GM21447 (cell line): ENCODE measurements around the gene TENM4.
"Not testable (repeated sequence)": the region's sequence is repeated elsewhere in the genome, so short reads cannot be mapped to it uniquely, and the experiment has no call there.

Source experiments
- ATAC-seq: cut with Tn5 transposase; IDR thresholded peaks from one replicate; pipeline ENCODE4 v1.9.1; 2021; ENCODE audit not compliant: unreplicated experiment

TENM4 gene

DNA sequence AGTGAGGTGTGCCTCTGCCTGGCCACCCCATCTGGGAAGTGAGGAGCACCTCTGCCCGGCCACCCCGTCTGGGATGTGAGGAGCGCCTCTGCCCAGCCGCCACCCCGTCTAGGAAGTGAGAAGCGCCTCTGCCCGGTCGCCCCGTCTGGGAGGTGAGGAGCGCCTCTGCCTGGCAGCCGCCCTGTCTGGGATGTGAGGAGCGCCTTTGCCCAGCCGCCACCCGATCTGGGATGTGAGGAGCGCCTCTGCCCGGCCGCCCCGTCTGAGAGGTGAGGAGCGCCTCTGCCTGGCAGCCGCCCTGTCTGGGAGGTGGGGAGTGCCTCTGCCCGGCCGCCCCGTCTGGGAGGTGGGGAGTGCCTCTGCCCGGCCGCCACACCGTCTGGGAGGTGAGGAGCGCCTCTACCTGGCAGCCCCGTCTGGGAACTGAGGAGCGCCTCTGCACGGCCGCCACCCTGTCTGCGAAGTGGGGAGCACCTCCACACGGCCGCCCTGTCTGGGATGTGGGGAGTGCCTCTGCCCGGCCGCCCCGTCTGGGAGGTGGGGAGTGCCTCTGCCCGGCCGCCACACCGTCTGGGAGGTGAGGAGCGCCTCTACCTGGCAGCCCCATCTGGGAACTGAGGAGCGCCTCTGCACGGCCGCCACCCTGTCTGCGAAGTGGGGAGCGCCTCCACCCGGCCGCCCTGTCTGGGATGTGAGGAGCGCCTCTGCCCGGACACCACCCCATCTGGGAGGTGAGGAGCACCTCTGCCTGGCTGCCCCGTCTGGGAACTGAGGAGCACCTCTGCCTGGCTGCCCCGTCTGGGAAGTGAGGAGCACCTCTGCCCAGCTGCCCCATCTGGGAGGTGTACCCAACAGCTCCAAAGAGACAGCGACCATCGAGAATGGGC lies 561.5 kb downstream of the TENM4 start:
- not testable (repeated sequence) for ATAC-seq

DNA sequence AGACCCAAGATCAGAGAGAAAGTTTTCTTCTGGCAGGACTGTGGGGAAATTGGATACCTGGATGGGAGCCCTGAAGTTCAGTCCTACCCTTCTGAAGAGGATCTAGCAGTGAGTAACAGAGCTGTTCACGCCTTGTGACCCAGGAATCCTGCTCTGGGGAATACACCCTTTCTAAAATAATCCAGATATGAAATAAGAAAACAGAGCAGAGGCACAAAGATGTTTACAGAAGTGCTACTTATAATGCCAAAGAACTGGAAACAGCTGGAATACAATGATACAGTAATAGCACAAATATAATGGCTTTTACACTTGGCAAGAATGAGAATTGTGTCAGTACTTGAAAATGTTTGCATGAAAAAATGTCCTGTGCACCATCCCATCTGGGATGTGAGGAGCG lies 562.2 kb downstream of the TENM4 start:
- ATAC-seq: no peak

DNA sequence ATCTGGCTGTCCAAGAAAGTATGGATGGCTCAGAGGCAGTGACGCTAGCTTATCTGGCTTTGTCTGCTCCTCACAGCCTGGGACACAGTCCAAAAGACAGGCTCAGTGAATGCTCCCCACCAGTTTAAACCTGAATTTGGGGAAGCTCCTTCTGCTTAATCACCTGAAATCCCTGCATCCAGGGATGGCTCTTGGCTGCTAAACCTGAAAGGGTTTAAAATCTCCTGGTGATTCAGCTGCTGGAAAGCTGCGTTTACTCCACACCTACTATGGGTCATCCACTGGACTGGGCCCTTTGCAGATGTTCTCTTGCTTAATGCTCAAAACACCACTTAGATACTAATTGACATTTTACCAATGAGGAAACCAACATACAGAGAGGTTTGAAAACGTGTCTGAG lies 564.2 kb downstream of the TENM4 start:
- no peak for ATAC-seq

DNA sequence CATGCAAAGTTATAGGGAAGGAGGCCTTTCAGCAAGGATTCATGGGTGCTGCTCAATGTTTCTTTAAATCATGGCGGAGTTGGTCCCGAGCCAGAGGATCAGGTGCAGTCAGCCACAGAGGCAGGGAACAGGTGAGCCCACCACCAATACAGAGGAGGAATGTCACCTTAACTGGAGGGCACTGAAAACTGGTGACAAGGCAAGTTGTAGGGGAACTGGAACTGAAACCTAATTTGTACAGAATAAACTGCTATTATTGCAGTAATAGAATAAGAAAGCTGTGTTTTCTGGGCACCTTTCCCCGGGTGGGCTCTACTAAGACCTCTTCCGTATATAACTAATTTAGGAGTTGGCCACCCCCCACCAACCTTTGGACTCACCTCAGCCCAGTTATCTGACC lies 570.2 kb downstream of the TENM4 start:
- ATAC-seq: no peak

DNA sequence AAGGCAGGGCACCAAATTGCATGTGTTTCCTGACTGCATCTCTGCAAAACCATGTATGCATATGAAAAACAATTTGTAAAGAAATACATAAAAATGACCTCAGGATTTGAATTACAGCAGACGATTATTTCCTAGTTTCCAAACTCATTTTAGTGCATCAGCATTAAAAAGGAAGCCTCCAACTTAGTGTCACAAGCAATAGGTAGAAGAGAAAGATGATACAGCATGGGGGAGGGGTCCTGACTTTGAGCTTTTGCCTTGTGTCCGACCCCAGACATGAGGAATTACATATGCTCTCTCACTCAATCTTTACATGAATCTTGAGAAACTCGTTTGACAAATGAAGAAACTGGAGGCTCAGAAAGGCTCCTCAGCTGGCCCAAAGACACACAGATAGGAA lies 571.5 kb downstream of the TENM4 start:
- ATAC-seq: no peak

DNA sequence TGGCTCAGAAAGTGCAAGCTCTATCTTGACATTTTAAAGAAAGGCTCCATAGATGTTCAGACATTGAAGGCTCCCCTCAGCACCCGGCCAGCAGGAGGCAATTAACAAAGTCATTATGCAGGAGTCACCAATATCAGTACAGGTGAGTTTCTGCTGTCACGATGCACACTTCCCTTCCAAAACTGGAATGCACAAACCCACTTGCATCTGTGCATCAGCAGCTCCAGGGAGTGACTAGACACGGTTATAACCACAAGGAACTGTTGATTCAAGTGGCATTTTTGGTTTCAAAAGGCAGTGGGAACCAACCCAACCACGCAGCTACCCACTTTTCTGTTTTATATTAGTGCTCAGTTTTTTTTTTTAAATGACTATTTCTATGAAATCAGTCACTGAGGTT lies 572.3 kb downstream of the TENM4 start:
- ATAC-seq: no peak

DNA sequence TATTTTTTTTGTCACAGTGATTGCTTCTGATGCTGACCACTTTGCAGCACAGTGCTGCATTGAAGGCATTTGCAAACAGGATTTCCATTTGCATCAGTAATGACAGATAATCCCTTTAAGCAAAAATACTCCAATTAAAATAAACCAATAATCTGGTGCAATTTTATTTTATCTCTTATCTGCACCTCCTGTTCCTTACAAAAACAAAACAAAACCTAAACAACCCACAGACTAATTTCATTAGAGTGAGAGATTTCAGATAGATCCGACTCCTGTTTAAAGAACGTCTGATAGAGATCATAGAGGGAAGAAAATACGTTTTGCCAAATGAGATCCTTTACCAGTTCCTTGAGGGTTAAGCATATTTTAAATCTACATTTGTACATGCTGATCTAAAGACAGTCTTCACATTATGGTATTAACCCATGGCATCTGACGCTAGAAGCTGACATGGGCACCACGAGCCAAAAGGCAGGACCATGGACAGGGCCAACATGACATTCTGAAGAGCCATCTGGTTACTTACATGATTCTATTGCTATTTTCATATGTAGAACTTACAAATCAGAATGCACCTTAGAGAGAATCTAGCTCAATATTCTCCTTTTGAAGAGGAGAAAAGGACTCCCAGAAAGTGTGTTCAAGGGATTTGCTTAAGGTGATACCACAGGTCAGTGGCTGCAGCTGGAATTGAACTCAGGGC lies 580.0 kb downstream of the TENM4 start:
- ATAC-seq: no peak

DNA sequence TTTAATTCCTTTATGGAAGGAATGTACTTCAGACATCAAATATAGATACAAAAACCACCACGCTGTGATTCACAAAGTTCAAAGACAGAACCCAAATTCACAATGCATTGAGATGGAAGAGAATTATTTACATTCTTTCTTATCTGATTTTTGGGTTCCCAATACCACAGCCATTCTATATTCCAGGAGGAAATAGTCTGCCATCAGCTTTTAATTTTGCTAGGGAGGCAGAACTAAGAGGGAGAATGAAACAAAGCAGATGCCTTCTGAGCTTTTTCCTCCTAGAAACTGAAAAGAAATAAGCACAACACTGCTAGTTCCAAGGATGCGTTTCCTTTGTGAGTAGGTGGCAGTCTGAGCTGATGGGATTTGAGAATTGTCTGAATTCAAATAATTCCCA lies 583.1 kb downstream of the TENM4 start:
- ATAC-seq: no peak

DNA sequence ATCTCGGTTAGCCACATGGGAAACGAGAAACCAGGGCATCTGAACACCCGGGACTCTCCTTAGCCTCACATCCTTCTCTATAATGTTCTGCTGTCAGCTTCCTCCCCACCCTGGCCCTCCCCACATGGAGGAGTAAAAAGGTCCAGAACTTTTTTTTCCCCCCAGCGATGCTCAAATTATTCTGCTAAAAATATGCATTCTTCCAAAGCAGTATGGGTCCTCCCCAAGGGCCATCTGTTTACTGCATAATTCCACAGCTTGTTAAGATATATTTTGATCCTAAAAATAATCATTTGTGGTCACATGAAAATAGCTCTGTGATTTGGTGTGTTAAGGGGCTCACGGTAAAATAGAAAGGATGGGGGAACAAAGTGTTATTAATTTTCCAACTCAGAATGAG lies 584.6 kb downstream of the TENM4 start:
- no peak for ATAC-seq

DNA sequence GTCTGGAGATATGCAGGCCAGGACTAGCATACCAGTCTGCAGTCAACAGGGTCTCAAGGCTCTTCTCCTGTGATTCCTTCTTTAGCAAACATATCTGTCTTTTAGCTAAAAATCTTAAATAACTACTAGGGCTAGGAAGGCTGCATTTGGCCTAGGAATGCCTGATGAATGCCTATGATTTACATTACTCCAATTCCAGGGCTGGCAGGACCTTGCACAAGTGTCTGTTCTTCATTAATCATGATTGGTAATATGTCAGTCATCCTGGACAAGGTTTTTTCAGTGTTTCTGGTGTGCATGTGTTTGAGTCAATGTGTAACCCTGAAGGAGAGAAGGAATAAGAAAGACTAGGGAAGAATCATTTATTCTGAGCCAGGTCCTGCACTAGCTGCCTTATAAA lies 585.7 kb downstream of the TENM4 start:
- ATAC-seq: no peak

DNA sequence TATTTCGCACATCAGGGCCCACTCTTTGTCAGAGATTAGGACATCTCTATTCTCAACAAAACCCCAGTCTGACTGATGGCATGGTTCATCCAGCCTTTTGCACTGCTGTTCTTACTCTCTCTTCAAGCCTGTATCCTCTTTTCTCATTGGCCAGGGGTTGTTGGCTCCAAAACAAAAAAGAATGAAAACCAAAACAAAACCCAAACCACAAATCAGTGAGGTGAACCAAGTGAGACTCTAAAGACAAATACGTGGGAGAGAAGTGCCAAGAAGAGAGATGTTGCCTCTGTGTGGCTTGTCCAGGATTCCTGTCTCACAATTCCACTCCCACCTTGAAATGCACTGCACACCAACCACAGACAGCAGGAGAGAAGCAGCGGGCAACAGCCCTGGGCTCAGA lies 587.3 kb downstream of the TENM4 start:
- ATAC-seq: no peak

DNA sequence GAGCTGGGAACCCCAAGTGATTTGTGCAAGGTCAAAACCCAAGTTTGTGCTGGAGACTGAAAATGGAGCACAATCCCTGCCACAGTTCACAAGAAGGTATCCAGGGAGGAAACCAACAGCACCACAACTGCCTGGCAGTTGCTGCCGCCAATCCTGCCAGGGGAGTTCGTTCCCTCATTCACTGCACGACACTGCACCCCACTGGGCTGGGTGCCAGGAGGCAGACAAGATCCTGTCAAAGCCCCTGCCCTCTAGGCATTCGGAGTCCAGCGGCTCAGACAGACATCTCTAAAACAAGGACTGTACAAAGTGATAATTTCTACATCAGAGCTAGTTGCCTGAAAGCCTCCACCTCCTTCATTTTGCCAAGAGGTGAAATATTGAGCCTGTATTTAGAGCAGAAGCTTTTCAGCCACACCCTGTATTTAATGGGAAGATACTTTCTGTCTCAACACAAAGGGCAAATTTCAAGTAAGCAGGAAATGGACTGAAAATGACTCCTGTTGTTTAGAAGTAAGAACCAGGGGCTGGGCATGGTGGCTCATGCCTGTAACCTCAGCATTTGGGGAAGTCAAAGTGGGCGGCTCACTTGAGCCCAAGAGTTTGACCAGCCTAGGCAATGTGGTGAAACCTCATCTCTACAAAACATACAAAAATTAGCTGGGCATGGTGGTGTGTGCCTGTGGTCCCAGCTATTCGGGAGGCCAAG lies 588.8 kb downstream of the TENM4 start:
- no peak for ATAC-seq

DNA sequence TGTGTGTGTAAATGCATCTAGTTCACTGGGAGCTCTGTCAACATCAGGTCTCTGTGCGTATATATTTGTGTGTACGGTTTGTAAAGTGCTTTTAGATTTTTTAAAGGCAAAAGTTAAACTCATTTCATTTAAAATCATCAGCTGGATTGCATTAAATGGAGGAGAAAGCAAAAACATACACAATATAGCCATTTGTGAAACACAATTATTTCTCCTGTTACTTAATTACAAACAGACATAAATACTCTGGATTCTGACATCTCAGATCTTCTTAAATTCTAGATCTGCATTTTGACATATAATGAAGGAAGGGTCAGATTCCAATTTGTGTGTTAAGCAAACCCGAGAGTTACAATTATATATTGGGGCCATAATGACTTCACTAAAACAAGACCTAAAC lies 590.8 kb downstream of the TENM4 start:
- no peak for ATAC-seq

DNA sequence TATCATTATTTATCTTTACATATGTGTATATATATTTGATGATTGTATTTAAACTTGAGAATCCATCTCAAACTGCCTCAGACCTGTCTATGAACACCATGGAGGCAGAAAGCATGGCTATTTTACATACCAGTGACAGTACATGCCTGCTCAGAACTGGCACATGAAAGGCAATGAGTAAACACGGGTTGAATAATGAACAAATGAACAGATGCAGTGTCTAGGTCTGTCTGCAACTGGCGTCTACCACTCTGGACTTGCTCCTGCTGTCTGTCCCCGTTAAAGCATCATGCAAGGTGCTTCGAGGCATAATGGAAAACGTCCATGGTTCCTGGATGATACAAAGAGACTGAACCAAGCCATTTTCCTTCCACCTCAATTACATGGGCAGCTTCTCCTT lies 594.6 kb downstream of the TENM4 start:
- no peak for ATAC-seq

DNA sequence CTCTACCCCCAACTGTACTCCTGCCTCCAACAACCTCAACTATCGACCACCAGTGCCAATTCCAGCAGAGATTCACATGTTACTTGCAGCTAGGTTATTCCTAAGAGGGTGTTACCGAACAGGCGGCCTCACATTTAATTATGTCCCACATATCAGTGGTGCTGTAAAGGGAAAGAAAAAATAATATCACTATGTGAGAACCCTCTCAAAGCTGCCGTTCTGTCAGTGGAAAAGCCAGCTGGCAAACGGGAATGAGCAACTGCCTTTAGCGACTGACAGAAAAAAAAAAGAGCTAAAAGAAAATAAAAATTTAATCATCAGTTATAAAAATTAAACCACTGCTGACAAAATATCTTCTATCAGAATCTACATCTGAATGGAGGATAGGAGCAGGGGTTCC lies 595.3 kb downstream of the TENM4 start:
- no peak for ATAC-seq

DNA sequence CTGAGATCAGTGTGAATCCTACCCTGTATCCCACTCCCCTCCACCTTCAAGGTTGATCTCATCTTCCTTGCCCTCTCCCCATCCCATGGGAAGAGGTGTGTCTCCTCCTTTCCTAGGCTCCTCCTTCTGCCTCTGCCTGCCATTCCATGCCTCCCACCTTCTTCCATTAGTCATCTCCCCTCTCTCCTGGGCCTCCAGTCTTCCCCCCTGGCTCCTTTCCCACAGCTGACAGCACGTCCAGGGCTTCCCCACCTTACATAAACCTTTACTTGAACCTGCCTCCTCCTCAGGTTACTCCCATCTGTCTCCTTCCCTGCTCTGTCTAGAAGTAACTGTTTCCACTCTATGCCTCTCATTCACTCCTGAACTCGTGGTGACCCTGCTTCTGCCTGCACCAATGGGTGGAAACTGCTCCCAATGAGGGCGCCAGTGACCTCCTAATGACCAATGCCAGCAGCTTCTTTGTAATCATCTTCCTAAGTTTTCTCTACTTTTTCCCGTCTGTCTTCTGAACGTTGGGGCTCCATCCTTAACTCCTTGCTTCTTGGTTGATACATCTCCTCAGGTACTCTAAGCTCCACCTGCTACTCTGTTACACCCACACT lies 599.3 kb downstream of the TENM4 start:
- ATAC-seq: no peak

DNA sequence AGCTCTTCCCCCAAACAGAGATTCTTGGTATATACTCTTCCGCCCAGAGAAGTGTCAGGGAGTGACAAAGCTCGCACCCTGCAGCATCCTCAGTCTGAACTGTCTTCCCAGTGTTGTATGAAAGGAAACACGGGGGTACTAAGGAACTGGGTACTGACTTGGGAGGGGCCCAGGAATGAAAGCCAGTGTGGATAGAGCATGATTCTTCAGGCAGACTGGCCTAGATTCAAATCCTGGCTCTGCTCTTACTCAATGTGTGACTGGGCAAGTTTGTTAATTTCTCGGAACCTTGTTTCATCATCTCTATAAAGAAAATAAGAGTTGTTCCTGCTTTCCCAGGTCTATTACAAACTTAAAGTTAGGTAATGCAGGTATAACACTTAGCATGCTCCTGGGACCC lies 600.2 kb downstream of the TENM4 start:
- no peak for ATAC-seq

DNA sequence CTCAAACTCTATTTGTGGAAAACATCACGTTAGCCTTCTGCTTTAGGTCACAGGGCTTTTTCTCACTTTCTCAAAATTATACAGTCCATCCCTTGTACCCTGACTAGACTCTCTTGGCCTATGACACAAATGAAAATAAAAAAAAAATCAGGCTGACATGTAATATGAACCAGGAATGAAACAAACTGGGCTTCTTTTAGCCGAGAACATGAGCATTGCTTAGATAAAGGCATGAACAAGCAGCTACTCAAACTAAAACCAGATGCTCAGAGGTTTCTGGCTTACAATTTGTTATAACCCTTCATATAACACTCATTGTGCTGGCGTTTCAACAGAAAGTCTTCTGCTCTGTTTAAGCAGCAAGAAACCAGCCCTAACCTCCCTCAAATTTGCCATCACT lies 600.6 kb downstream of the TENM4 start:
- no peak for ATAC-seq

DNA sequence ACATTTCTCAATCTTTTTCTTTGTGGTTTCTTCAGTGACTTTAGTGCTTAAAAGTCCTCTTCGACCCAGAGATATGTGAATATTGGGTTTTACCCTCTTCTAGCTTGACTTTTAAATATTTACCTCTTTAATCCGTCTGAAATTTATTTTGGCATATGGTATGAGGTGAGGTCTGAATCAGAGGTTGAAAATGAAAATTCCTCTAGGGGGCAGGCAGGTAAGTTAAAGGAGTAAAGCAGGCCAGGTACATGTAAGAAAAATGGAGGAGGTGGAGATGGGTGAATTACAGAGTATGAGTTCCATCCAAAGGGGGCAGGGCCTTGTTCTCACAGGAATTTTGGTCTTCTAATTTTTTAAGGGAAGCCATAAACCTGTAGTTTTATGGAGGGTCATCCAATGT lies 602.4 kb downstream of the TENM4 start:
- no peak for ATAC-seq

DNA sequence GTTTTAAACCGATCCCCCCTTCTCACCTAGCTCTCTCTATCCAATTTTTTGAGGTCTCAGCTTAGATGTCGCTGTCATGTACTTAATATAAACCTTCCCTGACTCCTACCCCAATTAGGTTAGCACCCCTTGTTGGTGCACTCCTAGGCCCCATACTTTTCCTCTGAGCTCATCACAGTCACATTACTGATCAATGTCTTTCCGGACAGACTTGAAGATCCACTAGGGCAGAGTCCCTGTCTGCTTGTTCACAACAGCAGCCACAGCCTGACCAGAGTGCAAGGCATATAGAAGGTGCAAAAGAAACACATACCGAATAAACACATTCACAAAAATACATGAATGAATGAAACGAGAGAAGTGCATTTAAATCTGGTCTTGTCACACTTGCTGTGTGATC lies 605.2 kb downstream of the TENM4 start:
- ATAC-seq: no peak

DNA sequence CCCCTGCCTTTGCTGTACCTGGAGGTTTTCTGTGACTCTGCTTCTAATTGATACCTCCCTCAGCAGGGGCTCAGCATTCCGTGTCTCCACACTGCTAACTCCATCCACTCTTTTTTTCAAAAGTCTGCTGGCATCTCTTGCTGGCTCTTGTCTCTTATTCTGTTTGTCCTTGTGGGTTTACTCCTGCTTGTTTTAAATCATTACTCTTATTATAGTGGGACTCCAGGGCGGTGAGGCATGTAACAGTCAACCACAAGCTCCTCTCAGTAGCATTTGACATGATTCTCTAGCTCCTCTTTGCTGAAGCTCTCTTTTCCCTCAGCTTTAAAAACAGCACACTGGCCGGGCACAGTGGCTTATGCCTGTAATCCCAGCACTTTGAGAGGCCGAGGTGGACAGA lies 605.9 kb downstream of the TENM4 start:
- ATAC-seq: no peak

DNA sequence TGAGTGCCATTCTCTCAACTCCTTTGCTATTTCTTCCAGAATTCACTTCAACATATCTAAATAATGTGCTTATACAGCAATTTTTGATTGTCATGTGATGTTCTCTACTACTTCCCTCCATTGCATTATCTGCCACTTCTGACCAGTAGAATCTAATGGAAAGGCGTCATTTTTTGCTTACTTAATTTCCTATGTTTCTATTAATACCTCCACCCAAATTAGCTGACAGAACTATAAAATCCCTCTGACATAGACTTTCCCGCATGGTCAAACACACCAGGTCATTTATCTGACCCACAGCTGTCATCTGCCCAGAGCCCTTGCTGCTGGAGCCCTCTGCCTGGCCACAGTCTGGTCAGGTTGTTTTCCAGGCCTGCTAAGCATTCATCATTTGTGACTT lies 607.6 kb downstream of the TENM4 start:
- ATAC-seq: no peak
